Lung (tissue), 12 donors: Measurements from ENCODE around the gene CLN6. TPM values are rescaled to one million over a fixed set of nuclear protein-coding genes. Genes with fewer than 3 reads are reported as not detected.

Experiments
- ATAC-seq: fragments of 200-7000 bp; cut with Tn5 transposase; one replicate; pipeline ENCODE4 v1.9.1; 2020; ENCODE audit warnings: moderate number of reproducible peaks; ENCODE audit not compliant: insufficient read depth, low FRiP score
- DNase-seq, 3 donors: peaks; one replicate each; pipeline ENCODE4 v3.0.0-alpha.2; 2013 to 2017
- H3K27ac ChIP-seq, 2 donors: one replicate each; pipeline ENCODE4 v1.5.1; 2013; ENCODE audit warnings: mild to moderate bottlenecking in 2 of 2, moderate library complexity in 2 of 2, control low read depth in 1 of 2, inconsistent platforms in 1 of 2, low read depth in 1 of 2, low read length in 1 of 2
- H3K27me3 ChIP-seq, 3 donors: one replicate each; pipeline ENCODE4 v1.5.1; 2013; ENCODE audit warnings: low read length in 2 of 3; ENCODE audit not compliant: control insufficient read depth in 3 of 3, insufficient read depth in 3 of 3
- H3K36me3 ChIP-seq, 4 donors: one replicate each; pipeline ENCODE4 v1.5.1; 2013; ENCODE audit warnings: low read length in 4 of 4, mild to moderate bottlenecking in 1 of 4, moderate library complexity in 1 of 4; ENCODE audit not compliant: control insufficient read depth in 4 of 4, insufficient read depth in 4 of 4
- H3K4me1 ChIP-seq, 5 donors: one replicate each; pipeline ENCODE4 v1.5.1; 2013; ENCODE audit warnings: low read length in 5 of 5, mild to moderate bottlenecking in 2 of 5, moderate library complexity in 1 of 5; ENCODE audit not compliant: control insufficient read depth in 5 of 5, insufficient read depth in 5 of 5
- H3K4me3 ChIP-seq: one replicate; pipeline ENCODE4 v1.5.1; 2013; ENCODE audit warnings: mild to moderate bottlenecking, control low read depth, moderate library complexity
- H3K9ac ChIP-seq, 2 donors: one replicate each; pipeline ENCODE4 v1.5.1; 2013; ENCODE audit warnings: low read length in 2 of 2, control low read depth in 1 of 2; ENCODE audit not compliant: insufficient read depth in 1 of 2
- H3K9me3 ChIP-seq, 4 donors: one replicate each; pipeline ENCODE4 v1.5.1; 2013; ENCODE audit warnings: low read length in 3 of 4, mild to moderate bottlenecking in 1 of 4, moderate library complexity in 1 of 4; ENCODE audit not compliant: control insufficient read depth in 4 of 4, insufficient read depth in 3 of 4
- WGBS, 2 donors: extraction: QIAGEN DNeasy Blood & Tissue Kit; methylation state at CpG; one replicate each; pipeline ENCODE4 v1.1.7; 2013; 5-methylcytosine and 5-hydroxymethylcytosine counted together
- polyA plus RNA-seq, 2 donors: library from polyadenylated mRNA; stranded (reverse); fragments of 200-250 nt; gene quantifications; one replicate each; pipeline ENCODE4 v1.2.1, GENCODE V29; 2013
- total RNA-seq, 2 donors: library from RNA; depleted of rRNA in 1 of 2; stranded (reverse); fragments of >200 nt in 1 of 2; gene quantifications; one replicate each; pipeline ENCODE4 v1.2.1, GENCODE V29; 2014 to 2021
- TF ChIP-seq, protein P1 (sequence below): IDR thresholded peaks from 2 replicates; pipeline ENCODE4 v1.5.1; 2012; ENCODE audit warnings: mild to moderate bottlenecking; ENCODE audit errors: control extremely low read depth, extremely low read depth
- donor health status: control.
- donor health status: control.
- donor health status: Bipolar disorder and iron deficiency.
- donor health status: healthy.
- donor health status: DM: yes; HTN: yes; CAD: no.

Gene CLN6
- total and polyA plus RNA-seq, 4 donors, result 13.9 to 48.9 (median 42.2) TPM

GRCh38 chr15:68201153-68201878, 28.2 kb downstream of the CLN6 start:
- no peak overlapping the region for H3K27ac ChIP-seq
- H3K36me3 ChIP-seq, result no peaks in the 10 kb centered on the region
- DNase-seq, result no peak
- no peaks in the 10 kb centered on the region for H3K9me3 ChIP-seq
- WGBS, 2 donors, result 92 to 97% methylated on average over 7 of the region's 7 CpGs
- no peak overlapping the region for H3K9ac ChIP-seq
- no peak for ATAC-seq
- TF ChIP-seq, protein P1, sequence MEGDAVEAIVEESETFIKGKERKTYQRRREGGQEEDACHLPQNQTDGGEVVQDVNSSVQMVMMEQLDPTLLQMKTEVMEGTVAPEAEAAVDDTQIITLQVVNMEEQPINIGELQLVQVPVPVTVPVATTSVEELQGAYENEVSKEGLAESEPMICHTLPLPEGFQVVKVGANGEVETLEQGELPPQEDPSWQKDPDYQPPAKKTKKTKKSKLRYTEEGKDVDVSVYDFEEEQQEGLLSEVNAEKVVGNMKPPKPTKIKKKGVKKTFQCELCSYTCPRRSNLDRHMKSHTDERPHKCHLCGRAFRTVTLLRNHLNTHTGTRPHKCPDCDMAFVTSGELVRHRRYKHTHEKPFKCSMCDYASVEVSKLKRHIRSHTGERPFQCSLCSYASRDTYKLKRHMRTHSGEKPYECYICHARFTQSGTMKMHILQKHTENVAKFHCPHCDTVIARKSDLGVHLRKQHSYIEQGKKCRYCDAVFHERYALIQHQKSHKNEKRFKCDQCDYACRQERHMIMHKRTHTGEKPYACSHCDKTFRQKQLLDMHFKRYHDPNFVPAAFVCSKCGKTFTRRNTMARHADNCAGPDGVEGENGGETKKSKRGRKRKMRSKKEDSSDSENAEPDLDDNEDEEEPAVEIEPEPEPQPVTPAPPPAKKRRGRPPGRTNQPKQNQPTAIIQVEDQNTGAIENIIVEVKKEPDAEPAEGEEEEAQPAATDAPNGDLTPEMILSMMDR, result no peak
- H3K4me1 ChIP-seq, result peaks cover 0 to 29% (median 9%) of the 10 kb centered on the region in 5 donors
- H3K4me3 ChIP-seq, result no peak overlapping the region
- H3K27me3 ChIP-seq, result no peaks in the 10 kb centered on the region

DNA sequence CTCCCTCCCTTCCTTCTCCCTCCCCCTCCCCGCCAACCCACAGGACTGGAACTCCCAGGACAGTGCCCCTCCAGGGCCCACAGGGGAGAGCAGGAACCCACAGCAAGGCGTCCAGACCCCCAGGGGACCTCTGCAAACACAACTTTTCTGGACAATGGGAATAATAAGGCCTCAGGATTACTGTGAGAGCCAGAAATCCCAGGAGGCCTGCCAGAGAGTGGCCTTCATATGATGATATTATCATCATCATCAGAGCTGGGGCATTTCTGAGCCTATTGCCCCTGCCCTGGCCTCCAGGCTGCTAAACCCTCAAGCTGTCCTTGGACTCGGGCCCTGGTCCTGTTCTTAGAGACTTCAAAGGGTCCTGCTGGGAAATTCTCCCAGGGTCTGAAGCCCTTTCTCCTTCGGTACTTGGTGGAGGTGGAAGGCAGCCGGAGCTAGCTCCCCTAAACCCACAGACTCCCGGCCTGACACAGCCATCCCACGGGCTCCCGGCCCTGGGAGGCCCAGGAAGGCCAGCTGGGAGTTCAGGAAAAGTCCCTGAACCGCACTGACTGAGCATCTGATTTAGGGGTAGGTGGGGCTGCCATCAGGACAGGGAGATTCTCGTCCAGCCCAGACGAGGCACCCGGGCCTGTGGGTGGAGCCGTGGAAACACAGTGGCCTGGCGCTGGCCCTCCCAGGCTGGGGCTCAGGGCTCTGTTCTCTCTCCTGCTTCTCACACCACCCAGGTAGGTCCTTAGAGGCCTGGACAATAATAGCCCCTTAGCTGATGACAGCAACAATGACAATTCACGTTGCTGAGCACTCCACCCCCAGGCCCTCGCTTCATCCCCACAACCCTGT, 29.3 kb downstream of the CLN6 start:
- peaks cover 0 to 3% (median 0%) of the 10 kb centered on the region in 4 donors for H3K36me3 ChIP-seq
- H3K9ac ChIP-seq, result no peak overlapping the region
- TF ChIP-seq, protein P1, result no peak
- 76 to 79% methylated on average over 16 of the region's 16 CpGs for WGBS, 2 donors
- H3K4me1 ChIP-seq, result peaks cover 0 to 19% (median 8%) of the 10 kb centered on the region in 5 donors
- no peaks in the 10 kb centered on the region for H3K9me3 ChIP-seq
- no peak for ATAC-seq
- no peak for DNase-seq
- no peaks in the 10 kb centered on the region for H3K27me3 ChIP-seq
- H3K4me3 ChIP-seq, result no peak overlapping the region
- no peak overlapping the region for H3K27ac ChIP-seq

GRCh38 chr15:68199340-68199739, 30.2 kb downstream of the CLN6 start:
- Histone ChIP-seq H3K27ac (no peak overlapping the region), H3K36me3 (peaks cover 0 to 3% (median 0%) of the 10 kb centered on the region in 4 donors), H3K9me3 (no peaks in the 10 kb centered on the region), H3K27me3 (no peaks in the 10 kb centered on the region), H3K9ac (no peak overlapping the region), H3K4me3 (no peak overlapping the region), H3K4me1 (peaks cover 0 to 14% (median 0%) of the 10 kb centered on the region in 5 donors)
- ATAC-seq, result no peak
- no peak for DNase-seq
- WGBS, 2 donors, result 75% methylated on average over 11 of the region's 11 CpGs
- TF ChIP-seq, protein P1, result no peak
